SK-N-MC (cell line): ENCODE data around the gene NUP153.

Experiments used
- EZH2 ChIP-seq: fragments of 200-600 bp; sonication (generic); IDR thresholded peaks from one replicate; pipeline ENCODE4 v1.6.1; 2017; ENCODE audit warnings: antibody characterized with exemption
- POLR2AphosphoS5 ChIP-seq: IDR thresholded peaks from 2 replicates; pipeline ENCODE4 v1.6.1; 2012; ENCODE audit warnings: mild to moderate bottlenecking, low read depth, low read length, borderline replicate concordance

- TF ChIP-seq POLR2AphosphoS5 = no peak
- no peak for TF ChIP-seq EZH2
Measured at GRCh38 chr6:17737704-17738252, 31.1 kb upstream of the NUP153 start.
